Astrocyte (in vitro differentiated cells and primary cell): Measurements from ENCODE around the gene CD1E. TPM values are rescaled to one million over a fixed set of nuclear protein-coding genes. Genes with fewer than 3 reads are reported as not detected.

Experiments used
- DNase-seq: peaks from one replicate; pipeline ENCODE4 v3.0.0-alpha.2; 2010; ENCODE audit warnings: low read depth
- FAIRE-seq: peaks from 2 replicates; lab custom pipeline; 2011; peaks lifted over from hg19 to GRCh38; lab: Jason Lieb, UNC
- H2AFZ ChIP-seq: 2 replicates; pipeline ENCODE4 v1.6.0; 2012; ENCODE audit warnings: low read depth, low read length, inconsistent platforms
- H3K27ac ChIP-seq: 2 replicates; pipeline ENCODE4 v1.5.1; 2011; ENCODE audit warnings: low read depth, low read length, inconsistent platforms
- H3K27me3 ChIP-seq: 2 replicates; pipeline ENCODE4 v1.6.0; 2011; ENCODE audit warnings: low read length, inconsistent platforms; ENCODE audit not compliant: insufficient read depth
- H3K36me3 ChIP-seq: 2 replicates; pipeline ENCODE4 v1.5.1; 2011; ENCODE audit warnings: low read length, inconsistent platforms; ENCODE audit not compliant: insufficient read depth
- H3K4me1 ChIP-seq: 2 replicates; pipeline ENCODE4 v1.5.1; 2011; ENCODE audit warnings: low read length, inconsistent platforms; ENCODE audit not compliant: insufficient read depth
- H3K4me2 ChIP-seq: 2 replicates; pipeline ENCODE4 v1.6.0; 2012; ENCODE audit warnings: low read length, inconsistent platforms
- H3K4me3 ChIP-seq: 2 replicates; pipeline ENCODE4 v1.5.1; 2011; ENCODE audit warnings: low read depth, mild to moderate bottlenecking, low read length, inconsistent platforms; ENCODE audit not compliant: insufficient read depth
- H3K79me2 ChIP-seq: 2 replicates; pipeline ENCODE4 v1.6.0; 2012; ENCODE audit warnings: mild to moderate bottlenecking, low read length, inconsistent platforms; ENCODE audit not compliant: insufficient read depth
- H3K9ac ChIP-seq: 2 replicates; pipeline ENCODE4 v1.6.0; 2012; ENCODE audit warnings: mild to moderate bottlenecking, low read length, inconsistent platforms
- H3K9me3 ChIP-seq: 2 replicates; pipeline ENCODE4 v1.5.1; 2012; ENCODE audit warnings: low read depth, mild to moderate bottlenecking, low read length, inconsistent platforms; ENCODE audit not compliant: insufficient read depth
- H4K20me1 ChIP-seq: 2 replicates; pipeline ENCODE4 v1.6.0; 2012; ENCODE audit warnings: low read length, inconsistent platforms; ENCODE audit not compliant: insufficient read depth
- H3K27ac Mint-ChIP-seq: one replicate; pipeline ENCODE4 v1.8.0; 2021; ENCODE audit warnings: mild to moderate bottlenecking, mixed read lengths; ENCODE audit not compliant: unreplicated experiment
- H3K27me3 Mint-ChIP-seq: one replicate; pipeline ENCODE4 v1.8.0; 2021; ENCODE audit warnings: low read depth, mixed read lengths; ENCODE audit not compliant: unreplicated experiment
- H3K36me3 Mint-ChIP-seq: one replicate; pipeline ENCODE4 v1.8.0; 2021; ENCODE audit warnings: low read depth, mixed read lengths; ENCODE audit not compliant: unreplicated experiment
- H3K4me1 Mint-ChIP-seq: one replicate; pipeline ENCODE4 v1.8.0; 2021; ENCODE audit warnings: low read depth, mixed read lengths; ENCODE audit not compliant: unreplicated experiment
- H3K4me3 Mint-ChIP-seq: one replicate; pipeline ENCODE4 v1.8.0; 2021; ENCODE audit warnings: mild to moderate bottlenecking, moderate library complexity, mixed read lengths; ENCODE audit not compliant: unreplicated experiment
- H3K9me3 Mint-ChIP-seq: one replicate; pipeline ENCODE4 v1.8.0; 2021; ENCODE audit warnings: mild to moderate bottlenecking, mixed read lengths; ENCODE audit not compliant: unreplicated experiment
- CTCF ChIP-seq: IDR thresholded peaks from 2 replicates; pipeline ENCODE4 v1.5.1; 2011; ENCODE audit warnings: low read depth, mild to moderate bottlenecking, inconsistent platforms, low read length, moderate library complexity; ENCODE audit not compliant: insufficient read depth
- EZH2 ChIP-seq: IDR thresholded peaks from 2 replicates; pipeline ENCODE4 v1.6.1; 2012; ENCODE audit warnings: mild to moderate bottlenecking, low read length, inconsistent platforms; ENCODE audit not compliant: insufficient read depth
- total RNA-seq: library from RNA; stranded (reverse); gene quantifications from 2 replicates; pipeline ENCODE4 v1.2.1, GENCODE V29; 2021

CD1E gene
- total RNA-seq, 1 donor from 2014 or later: not detected

DNA sequence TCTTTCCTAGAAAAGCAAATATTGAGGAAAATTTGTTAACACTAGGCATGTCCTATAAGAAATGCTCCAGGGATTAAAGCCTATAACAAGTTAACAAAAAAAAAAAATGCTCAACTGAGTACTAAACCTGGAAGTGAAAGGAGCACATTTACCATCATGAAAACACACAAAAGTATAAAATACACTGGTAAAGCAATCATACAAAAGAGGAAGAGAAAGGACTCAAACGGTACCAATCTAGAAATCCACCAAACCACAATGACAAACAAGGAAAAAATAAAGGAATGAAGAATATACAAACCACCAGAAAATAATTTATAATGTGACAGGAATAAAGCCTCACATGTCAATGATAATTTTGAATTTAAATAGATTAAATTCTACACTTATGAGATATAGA lies 21.2 kb downstream of the CD1E start:
- Histone ChIP-seq H3K4me3 (no peak overlapping the region), H3K9me3 (peaks cover 6% of the 10 kb centered on the region), H3K36me3 (no peaks in the 10 kb centered on the region), H3K27ac (no peak overlapping the region), H4K20me1 (no peaks in the 10 kb centered on the region), H3K4me1 (no peaks in the 10 kb centered on the region), H3K79me2 (no peaks in the 10 kb centered on the region), H3K27me3 (no peaks in the 10 kb centered on the region), H3K9ac (no peak overlapping the region), H2AFZ (no peak overlapping the region), H3K4me2 (no peak overlapping the region)
- Mint-ChIP-seq H3K36me3 (no peaks in the 10 kb centered on the region), H3K4me3 (no peak overlapping the region), H3K27me3 (no peaks in the 10 kb centered on the region), H3K27ac (no peak overlapping the region), H3K4me1 (peaks cover 4% of the 10 kb centered on the region), H3K9me3 (peaks cover 7% of the 10 kb centered on the region)
- FAIRE-seq (no peak), DNase-seq (no peak)
- TF ChIP-seq EZH2: no peak
- TF ChIP-seq CTCF: no peak

- peaks cover 9% of the 10 kb centered on the region for H3K4me1 Mint-ChIP-seq
- no peaks in the 10 kb centered on the region for H3K27me3 Mint-ChIP-seq
- H3K27ac Mint-ChIP-seq: no peak overlapping the region
- H3K36me3 ChIP-seq: no peaks in the 10 kb centered on the region
- no peak overlapping the region for H3K27ac ChIP-seq
- H3K4me1 ChIP-seq: no peaks in the 10 kb centered on the region
- H3K9me3 ChIP-seq: no peaks in the 10 kb centered on the region
- DNase-seq (no peak), FAIRE-seq (no peak)
- H4K20me1 ChIP-seq: no peaks in the 10 kb centered on the region
- H3K9me3 Mint-ChIP-seq: peaks cover 6% of the 10 kb centered on the region
- no peak overlapping the region for H3K9ac ChIP-seq
- no peak for TF ChIP-seq CTCF
- no peak for TF ChIP-seq EZH2
- H3K4me2 ChIP-seq: no peak overlapping the region
- H3K4me3 Mint-ChIP-seq: no peak overlapping the region
- no peak overlapping the region for H2AFZ ChIP-seq
- H3K36me3 Mint-ChIP-seq: no peaks in the 10 kb centered on the region
- H3K4me3 ChIP-seq: no peak overlapping the region
- H3K79me2 ChIP-seq: no peaks in the 10 kb centered on the region
- H3K27me3 ChIP-seq: no peaks in the 10 kb centered on the region
These were observed 36.6 kb downstream of the CD1E start for GRCh38 chr1:158390331-158390730.

DNA sequence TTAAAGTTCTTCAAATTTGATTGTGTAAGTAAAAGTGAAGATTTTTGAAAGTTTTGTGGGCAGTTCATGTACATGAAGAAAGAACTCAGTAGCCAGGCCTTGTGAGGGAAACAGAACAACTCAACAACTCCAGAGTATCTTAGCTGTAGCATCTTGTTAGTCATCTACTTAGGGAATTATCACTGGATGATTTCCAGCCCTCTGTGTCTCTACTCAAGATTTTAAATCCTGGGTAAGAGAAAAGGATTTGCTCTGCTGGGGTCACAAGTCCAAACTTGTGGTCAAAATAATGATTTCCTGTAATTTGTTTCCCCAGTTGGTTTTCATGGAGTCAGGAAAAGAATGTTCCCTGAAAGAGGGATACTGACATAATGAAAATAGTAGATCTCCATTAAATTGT lies 37.4 kb downstream of the CD1E start:
- DNase-seq (no peak), FAIRE-seq (no peak)
- Mint-ChIP-seq H3K27me3 (no peaks in the 10 kb centered on the region), H3K27ac (no peak overlapping the region), H3K4me3 (no peak overlapping the region), H3K9me3 (peaks cover 6% of the 10 kb centered on the region), H3K4me1 (peaks cover 9% of the 10 kb centered on the region), H3K36me3 (no peaks in the 10 kb centered on the region)
- H2AFZ ChIP-seq: no peak overlapping the region
- H3K4me2 ChIP-seq: no peak overlapping the region
- no peaks in the 10 kb centered on the region for H3K4me1 ChIP-seq
- H3K9me3 ChIP-seq: no peaks in the 10 kb centered on the region
- H3K27ac ChIP-seq: no peak overlapping the region
- H3K4me3 ChIP-seq: no peak overlapping the region
- H4K20me1 ChIP-seq: no peaks in the 10 kb centered on the region
- TF ChIP-seq EZH2 (no peak), CTCF (no peak)
- no peaks in the 10 kb centered on the region for H3K27me3 ChIP-seq
- no peaks in the 10 kb centered on the region for H3K79me2 ChIP-seq
- no peak overlapping the region for H3K9ac ChIP-seq
- no peaks in the 10 kb centered on the region for H3K36me3 ChIP-seq
